ENCODE measurements around the gene SENP2.
"Not testable (repeated sequence)": the region's sequence is repeated elsewhere in the genome, so short reads cannot be mapped to it uniquely, and the experiment has no call there.

Gene SENP2

GRCh38 chr3:185648396-185648795 is 62.3 kb downstream of the SENP2 start:
- DNase-seq: no peak

DNA sequence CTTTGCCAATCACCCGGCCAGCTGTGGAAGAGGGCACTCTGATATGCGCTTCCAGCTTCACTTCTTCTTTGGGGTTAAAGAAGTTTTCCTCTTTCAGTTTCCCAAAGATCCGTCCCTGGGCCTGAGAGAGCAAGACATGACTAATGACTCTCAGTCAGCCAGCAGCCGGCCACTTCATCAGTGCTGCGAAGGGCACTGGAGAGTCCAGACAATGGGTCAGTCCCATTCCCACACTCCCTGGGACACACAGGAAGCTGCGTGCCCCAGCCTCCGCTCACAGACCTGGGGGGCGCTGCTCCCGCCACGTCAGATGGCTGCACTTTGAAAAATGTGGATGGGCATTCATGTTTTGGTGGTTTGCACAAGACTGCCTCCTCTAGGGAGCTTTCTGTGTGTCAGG is 63.3 kb downstream of the SENP2 start:
- DNase-seq: no peak

- no peak for DNase-seq
These were observed 65.9 kb downstream of the SENP2 start for GRCh38 chr3:185651971-185652370.

DNA sequence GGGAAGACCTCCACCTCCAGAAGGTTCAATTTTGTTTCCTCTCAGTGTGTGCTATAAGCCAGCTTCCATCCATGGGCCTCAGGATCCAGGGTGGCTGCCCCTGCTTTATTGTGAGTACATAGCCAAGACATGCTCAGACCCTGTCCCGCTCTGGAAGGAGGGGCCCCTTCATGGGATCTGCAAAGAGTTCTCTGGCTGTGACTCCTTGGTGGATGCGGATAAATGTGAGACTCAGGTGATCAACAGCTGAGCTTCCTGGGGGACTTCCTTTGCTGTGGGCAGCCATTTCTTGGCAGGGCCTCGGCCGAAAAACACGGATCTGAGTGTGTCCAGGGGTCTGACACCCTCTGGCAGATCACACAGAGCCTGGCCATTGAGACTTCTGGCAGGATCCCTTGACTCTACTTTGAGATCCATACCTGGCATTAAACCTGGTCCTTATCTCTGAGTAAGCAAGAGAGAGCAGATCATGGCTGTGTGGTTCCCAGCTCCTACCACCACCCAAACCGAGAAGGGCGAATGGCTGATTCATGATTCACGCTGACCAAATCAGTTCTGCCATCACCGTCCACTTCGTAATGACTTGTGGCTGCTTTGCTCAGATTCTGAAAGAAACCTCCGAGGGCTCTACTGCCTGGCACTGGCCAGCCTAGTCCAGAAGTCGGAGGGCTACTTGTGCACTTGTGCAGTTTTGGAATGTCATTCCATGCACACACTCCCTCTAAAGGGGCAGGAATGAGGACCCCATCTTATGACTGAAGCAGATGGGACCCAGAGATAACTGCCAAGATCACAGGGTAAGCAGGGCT is 68.1 kb downstream of the SENP2 start:
- no peak for DNase-seq

- DNase-seq: no peak
These were observed 68.7 kb downstream of the SENP2 start for GRCh38 chr3:185654758-185655145.

GRCh38 chr3:185655426-185656320 is 69.6 kb downstream of the SENP2 start:
- DNase-seq: no peak

DNA sequence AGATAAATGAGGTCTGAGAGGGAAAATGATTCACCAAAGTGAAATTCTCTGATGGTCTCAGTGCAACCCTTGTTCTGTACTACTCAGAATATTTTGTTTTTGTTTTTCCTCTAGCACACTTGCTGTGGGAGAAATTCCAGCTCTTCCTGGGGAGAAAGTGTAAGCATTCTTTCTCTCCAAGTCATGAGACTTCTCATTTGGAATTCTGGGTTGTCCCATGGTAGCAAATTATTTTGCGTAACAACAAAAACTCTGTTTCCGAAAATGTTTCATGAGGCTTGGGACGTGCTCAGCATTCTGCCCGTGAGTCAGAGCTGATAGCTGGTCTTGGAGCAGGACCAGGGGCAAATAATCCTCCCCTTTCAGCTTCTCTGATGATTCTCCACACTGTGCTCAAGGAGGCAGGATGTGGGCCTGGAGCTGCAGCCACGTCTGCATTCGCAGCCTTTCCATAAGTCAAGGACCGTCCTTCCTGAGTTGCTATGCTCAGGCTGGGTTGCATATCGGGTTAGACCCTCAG is 70.3 kb downstream of the SENP2 start:
- DNase-seq: no peak

DNA sequence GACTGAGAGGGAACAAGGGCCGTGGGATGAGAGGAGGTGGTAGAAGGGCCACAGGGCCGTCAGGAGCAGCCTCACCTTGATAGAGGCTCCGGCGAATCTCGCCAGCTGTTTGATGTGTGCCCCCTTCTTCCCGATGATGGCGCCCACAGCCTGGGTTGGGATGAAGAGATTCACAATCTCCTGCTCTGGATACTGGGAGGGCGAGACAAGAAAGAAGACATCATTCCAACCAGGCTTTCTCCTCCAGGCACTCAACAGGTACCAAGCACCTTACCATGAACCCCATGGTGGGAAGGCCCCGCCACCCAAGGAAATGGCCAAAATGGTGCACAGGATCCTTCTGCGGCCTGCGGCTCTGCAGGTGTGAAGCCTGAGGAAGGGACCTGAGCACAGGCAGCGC is 71.1 kb downstream of the SENP2 start:
- DNase-seq: no peak

DNA sequence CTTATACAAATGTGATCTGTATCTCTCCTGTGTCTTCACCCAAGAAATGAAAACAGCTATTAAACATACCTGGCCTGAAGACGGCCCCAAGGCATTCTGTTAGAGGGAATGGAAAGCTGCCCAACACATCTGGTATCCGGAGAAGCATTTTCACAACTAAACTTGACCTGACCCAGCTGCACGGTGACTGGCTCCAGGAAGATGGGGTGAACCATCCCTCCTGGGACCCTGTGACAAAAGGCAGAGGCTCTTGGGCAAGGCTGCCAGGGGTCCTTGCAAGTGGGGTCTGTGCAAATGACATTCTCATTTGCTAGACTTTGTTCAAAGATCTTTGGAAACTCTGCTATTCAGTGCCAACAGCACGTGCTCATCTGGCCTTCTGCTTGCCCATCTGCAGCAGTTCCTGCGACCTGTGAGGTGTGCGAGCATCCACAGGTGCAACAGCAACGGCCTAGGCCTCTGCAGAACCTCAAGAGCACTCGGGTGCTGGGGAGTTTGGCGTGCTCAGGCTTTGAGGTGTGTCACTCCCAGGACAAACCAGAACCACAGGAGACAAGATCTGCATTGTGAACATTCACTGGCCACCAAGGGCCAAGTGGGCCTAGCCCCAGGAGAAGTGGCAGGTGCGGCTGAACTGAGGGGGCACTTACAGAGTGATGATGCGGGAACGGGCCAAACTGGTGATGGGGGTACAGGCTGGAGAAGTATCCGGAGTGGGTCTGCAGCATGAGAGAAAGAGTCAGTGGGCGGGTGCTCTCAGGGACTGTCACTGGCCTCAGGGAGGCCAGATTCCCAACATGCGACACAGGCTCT is 71.8 kb downstream of the SENP2 start:
- DNase-seq: no peak

- DNase-seq: no peak
These were observed 72.4 kb downstream of the SENP2 start for GRCh38 chr3:185658504-185658912.

- DNase-seq: no peak
These were observed 72.8 kb downstream of the SENP2 start for GRCh38 chr3:185658943-185659342.

DNA sequence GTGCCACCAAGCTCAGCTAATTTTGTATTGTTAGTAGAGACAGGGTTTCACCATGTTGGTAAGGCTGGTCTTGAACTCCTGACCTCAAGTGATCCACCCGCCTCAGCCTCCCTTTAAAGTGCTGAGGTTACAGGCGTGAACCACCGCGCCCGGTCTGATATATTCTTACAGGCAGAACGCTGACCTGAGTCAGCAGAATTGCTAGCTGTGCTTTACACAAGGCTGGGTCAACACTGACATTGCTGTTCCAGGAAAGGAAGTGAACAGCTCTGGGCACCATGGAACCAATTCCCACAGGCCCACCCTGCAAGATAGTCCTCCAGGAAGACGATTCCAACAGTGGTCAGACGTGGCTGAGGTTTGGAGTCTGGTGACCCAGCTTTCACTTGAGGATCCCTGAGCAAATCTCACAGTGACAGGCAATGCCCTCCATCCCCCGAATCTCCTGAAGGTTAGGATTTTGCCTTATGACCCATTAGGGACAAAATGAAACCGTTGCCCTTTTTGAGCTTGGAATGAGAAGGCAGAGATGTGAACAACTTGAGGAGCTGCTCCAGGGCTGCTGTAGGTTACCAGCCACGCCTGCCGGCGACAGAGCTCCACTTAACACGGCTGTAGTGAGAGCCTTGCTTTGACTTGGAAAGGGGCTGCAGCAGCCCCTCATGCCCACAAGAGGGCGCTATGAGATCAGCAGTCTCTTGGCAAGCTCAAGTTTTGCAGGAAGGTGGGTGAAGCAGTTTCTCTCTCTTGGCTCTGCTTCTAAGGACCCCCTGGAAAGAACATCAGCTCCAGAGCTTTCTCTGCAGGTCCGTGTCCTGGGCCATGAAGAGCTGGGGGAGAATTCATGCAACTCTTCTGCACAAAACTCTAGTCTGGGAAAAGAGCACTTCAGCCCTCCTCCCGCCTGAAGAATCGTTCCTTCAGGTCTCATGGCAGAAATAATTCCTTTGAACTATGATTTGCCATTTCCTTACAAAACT is 74.1 kb downstream of the SENP2 start:
- peak; percentile 75 for DNase-seq

DNA sequence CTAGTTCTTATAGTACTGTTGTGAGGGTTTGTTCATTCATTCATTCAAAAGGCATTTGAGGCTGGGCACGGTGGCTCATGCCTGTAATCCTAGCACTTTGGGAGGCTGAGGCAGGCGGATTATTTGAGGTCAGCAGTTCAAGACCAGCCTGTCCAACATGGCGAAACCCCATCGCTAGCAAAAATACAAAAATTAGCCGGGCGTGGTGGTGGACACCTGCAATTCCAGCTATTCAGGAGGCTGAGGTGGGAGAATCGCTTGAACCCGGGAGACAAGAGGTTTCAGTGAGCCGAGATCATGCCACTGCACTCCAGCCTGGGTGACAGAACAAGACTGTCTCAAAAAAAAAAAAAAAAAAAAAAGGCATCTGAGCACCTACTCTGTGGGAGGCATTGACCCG is 75.2 kb downstream of the SENP2 start:
- not testable (repeated sequence) for DNase-seq

DNA sequence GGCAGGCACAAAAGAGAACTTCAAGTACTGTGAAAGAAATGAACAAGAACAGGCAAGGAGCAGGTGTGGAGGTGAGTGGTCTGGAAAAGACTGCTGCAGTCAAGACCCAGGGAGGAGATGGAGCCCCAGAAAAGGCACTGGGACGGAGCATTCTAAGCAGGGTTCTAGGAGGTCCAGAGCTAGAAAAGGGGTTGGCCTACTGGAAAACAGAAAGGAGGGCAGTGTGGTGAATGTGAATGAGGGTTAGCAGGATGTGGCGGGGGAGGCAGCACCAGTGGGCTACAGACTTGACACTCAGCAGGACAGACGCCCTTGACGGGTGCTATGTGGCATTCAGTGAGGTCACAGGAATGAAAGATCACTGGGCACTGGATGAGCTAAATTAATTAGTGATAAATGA is 75.7 kb downstream of the SENP2 start:
- no peak for DNase-seq

- no peak for DNase-seq
These were observed 77.8 kb downstream of the SENP2 start for GRCh38 chr3:185663929-185664328.

- DNase-seq: no peak
These were observed 81.5 kb downstream of the SENP2 start for GRCh38 chr3:185667574-185667973.

DNA sequence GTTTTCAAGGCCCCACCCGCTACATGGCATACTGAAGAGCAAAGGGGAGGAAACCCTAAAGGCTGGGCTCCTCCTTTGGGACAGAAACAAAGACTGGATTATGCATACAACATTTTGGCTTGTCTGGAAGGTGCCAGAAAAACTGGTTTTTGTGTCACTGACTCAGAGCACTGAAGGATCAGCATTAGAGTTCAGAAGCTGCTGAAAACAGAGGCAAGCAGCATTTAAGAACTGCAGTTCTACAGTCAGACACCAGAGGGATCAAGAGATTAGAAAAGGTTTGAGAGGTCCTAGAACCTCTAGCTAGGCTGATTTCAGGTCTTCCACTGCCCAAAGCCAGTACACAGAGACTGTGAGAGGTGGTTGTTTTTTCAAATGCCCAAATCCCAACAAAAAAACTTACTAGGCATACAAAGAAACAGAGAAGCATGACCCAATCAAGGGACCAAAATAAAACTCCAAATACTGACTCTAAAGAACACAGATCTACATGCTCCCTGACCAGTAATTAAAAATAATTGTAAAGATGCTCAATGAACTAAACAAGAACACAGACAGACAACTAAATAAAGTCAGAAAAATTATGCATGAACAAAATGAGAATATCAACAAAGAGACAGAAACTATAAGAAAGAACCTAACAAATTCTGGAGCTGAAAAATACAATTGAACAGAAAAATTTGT is 91.2 kb downstream of the SENP2 start:
- peak; percentile 8 for DNase-seq

DNA sequence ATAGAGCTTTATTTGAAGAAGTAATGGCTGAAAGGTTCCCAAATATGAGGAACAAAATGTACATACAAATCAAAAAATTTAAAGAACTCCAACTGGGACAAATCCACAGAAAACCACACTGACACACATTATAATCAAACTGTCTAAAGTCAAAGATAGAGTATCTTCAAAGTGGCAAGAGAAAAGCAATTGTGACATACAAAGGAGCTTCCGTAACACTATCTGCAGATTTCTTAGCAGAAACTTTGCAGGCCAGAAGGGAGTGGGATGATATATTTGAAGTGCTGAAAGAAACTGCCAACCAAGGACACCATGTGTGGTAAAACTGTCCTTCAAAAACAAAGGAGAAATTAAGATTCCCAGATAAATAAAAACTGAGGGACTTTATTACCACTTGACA is 91.9 kb downstream of the SENP2 start:
- DNase-seq: no peak

- no peak for DNase-seq
These were observed 94.1 kb downstream of the SENP2 start for GRCh38 chr3:185680231-185680630.

All from DMS153 (cell line).